Endothelial cell of umbilical vein (primary cell): ENCODE measurements around the gene PIAS2.

ENCODE experiments used
- POLR2AphosphoS5 ChIP-seq: IDR thresholded peaks from 2 replicates; pipeline ENCODE4 v1.6.1; 2012; ENCODE audit warnings: low read depth, mild to moderate bottlenecking, control low read depth, low read length, moderate library complexity; ENCODE audit not compliant: insufficient read depth
- TF ChIP-seq, protein P1 (sequence below), 2 donors: IDR thresholded peaks; 1 replicate in 1 of 2; 2 replicates in 1 of 2; pipeline ENCODE4 v1.5.1; 2011; ENCODE audit warnings: low read length in 2 of 2, mild to moderate bottlenecking in 2 of 2, moderate library complexity in 2 of 2, control low read depth in 1 of 2, inconsistent platforms in 1 of 2, low read depth in 1 of 2; ENCODE audit not compliant: insufficient read depth in 1 of 2; ENCODE audit errors: extremely low read depth in 1 of 2

DNA sequence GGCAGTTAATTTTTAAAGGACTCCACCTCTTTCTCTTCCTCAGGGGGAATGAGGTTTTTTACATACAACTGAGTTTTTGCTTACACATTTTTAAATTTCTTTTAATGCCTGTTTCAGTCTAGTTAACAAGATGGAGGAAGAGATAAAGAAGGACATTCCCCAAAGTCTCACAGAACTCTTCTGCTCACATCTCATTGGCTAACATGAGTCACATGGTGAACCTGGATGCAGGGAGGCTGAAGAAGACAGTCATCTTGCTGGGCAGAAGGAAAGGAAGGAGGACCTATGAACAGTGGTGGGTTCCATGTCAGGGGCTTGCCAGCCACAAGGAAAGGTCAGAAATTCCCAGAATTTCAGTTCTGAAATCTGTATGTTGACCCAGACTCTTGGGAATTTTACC is 150.1 kb downstream of the PIAS2 start:
- TF ChIP-seq POLR2AphosphoS5, result no peak
- TF ChIP-seq, protein P1, sequence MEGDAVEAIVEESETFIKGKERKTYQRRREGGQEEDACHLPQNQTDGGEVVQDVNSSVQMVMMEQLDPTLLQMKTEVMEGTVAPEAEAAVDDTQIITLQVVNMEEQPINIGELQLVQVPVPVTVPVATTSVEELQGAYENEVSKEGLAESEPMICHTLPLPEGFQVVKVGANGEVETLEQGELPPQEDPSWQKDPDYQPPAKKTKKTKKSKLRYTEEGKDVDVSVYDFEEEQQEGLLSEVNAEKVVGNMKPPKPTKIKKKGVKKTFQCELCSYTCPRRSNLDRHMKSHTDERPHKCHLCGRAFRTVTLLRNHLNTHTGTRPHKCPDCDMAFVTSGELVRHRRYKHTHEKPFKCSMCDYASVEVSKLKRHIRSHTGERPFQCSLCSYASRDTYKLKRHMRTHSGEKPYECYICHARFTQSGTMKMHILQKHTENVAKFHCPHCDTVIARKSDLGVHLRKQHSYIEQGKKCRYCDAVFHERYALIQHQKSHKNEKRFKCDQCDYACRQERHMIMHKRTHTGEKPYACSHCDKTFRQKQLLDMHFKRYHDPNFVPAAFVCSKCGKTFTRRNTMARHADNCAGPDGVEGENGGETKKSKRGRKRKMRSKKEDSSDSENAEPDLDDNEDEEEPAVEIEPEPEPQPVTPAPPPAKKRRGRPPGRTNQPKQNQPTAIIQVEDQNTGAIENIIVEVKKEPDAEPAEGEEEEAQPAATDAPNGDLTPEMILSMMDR (IDR thresholded peaks at IDR 0.05; ENCODE audit: extremely low read depth in 1 of 2, insufficient read depth in 1 of 2, low read depth in 1 of 2, low read length in 2 of 2), result no peak
